Muscle of leg (tissue), 11 donors: ENCODE results near the gene HAPLN3. TPM values are rescaled to one million over a fixed set of nuclear protein-coding genes. Genes with fewer than 3 reads are reported as not detected.

Experiments
- DNase-seq: peaks from one replicate; pipeline ENCODE4 v3.0.0; 2013
- H3K27ac ChIP-seq: one replicate; pipeline ENCODE4 v1.5.1; 2013; ENCODE audit warnings: mild to moderate bottlenecking, low read length, control low read depth
- H3K27me3 ChIP-seq: one replicate; pipeline ENCODE4 v1.6.1; 2013; ENCODE audit warnings: low read length; ENCODE audit not compliant: control insufficient read depth, insufficient read depth
- H3K36me3 ChIP-seq: one replicate; pipeline ENCODE4 v1.6.1; 2013; ENCODE audit warnings: low read length; ENCODE audit not compliant: control insufficient read depth, insufficient read depth
- H3K4me1 ChIP-seq: one replicate; pipeline ENCODE4 v1.6.1; 2013; ENCODE audit warnings: low read length; ENCODE audit not compliant: control insufficient read depth, insufficient read depth
- H3K4me3 ChIP-seq: one replicate; pipeline ENCODE4 v1.5.1; 2013; ENCODE audit warnings: low read length, control low read depth
- H3K9me3 ChIP-seq: replicated peaks from 2 replicates; pipeline ENCODE4 v1.6.1; 2013; ENCODE audit warnings: low read depth, low read length; ENCODE audit not compliant: control insufficient read depth
- WGBS: methylation state at CpG from one replicate; pipeline ENCODE4 v1.1.5; 2013; ENCODE audit warnings: missing lambda C conversion rate; ENCODE audit not compliant: insufficient coverage; 5-methylcytosine and 5-hydroxymethylcytosine counted together
- polyA plus RNA-seq, 8 donors: library from polyadenylated mRNA; unstranded; fragments of 120-200 nt; gene quantifications; one replicate each; pipeline versions ENCODE4 v1.2.1 to v1.2.3, GENCODE V29; 2013; ENCODE audit warnings: inconsistent platforms in 1 of 8, low replicate concordance in 1 of 8; ENCODE audit not compliant: insufficient read length in 8 of 8, insufficient read depth in 1 of 8
- total RNA-seq: library from RNA; stranded (reverse); fragments of 120-200 nt; gene quantifications from one replicate; pipeline ENCODE4 v1.2.4, GENCODE V29; 2013

Gene HAPLN3
- total and polyA plus RNA-seq, 9 donors, result 6.2 to 23.5 (median 11.9) TPM

- peaks cover 21% of the 10 kb centered on the region for H3K36me3 ChIP-seq
- H3K4me3 ChIP-seq, result peak overlapping the region; percentile 71
- peak; percentile 60 for DNase-seq
- H3K4me1 ChIP-seq, result peaks cover 46% of the 10 kb centered on the region
- WGBS, result 4% methylated on average over 13 of the region's 20 CpGs
- H3K27me3 ChIP-seq, result no peaks in the 10 kb centered on the region
- H3K9me3 ChIP-seq, result no peaks in the 10 kb centered on the region
- peak overlapping the region; percentile 90 for H3K27ac ChIP-seq
These were observed 17.2 kb upstream of the HAPLN3 start for GRCh38 chr15:88912500-88912921.

- H3K4me1 ChIP-seq, result peaks cover 46% of the 10 kb centered on the region
- H3K4me3 ChIP-seq, result peak overlapping the region; percentile 71
- H3K27me3 ChIP-seq, result no peaks in the 10 kb centered on the region
- no CpG with 5 or more reads among the region's 5 CpGs for WGBS
- H3K9me3 ChIP-seq, result no peaks in the 10 kb centered on the region
- H3K36me3 ChIP-seq, result peaks cover 28% of the 10 kb centered on the region
- DNase-seq, result peak; percentile 66
- H3K27ac ChIP-seq, result peak overlapping the region; percentile 90
These were observed 16.4 kb upstream of the HAPLN3 start for GRCh38 chr15:88911766-88912118.

GRCh38 chr15:88909956-88910831 lies 14.8 kb upstream of the HAPLN3 start:
- H3K27ac ChIP-seq, result no peak overlapping the region
- peak; percentile 63 for DNase-seq
- H3K4me1 ChIP-seq, result peaks cover 51% of the 10 kb centered on the region
- H3K27me3 ChIP-seq, result no peaks in the 10 kb centered on the region
- no peak overlapping the region for H3K4me3 ChIP-seq
- no peaks in the 10 kb centered on the region for H3K9me3 ChIP-seq
- WGBS, result 51% methylated on average over 10 of the region's 12 CpGs
- peaks cover 43% of the 10 kb centered on the region for H3K36me3 ChIP-seq

GRCh38 chr15:88908697-88909621 lies 13.6 kb upstream of the HAPLN3 start:
- no peak for DNase-seq
- 57% methylated on average over 10 of the region's 16 CpGs for WGBS
- Histone ChIP-seq H3K36me3 (peaks cover 49% of the 10 kb centered on the region), H3K27me3 (no peaks in the 10 kb centered on the region), H3K4me1 (peaks cover 62% of the 10 kb centered on the region), H3K27ac (peak overlapping the region; percentile 3), H3K9me3 (no peaks in the 10 kb centered on the region), H3K4me3 (no peak overlapping the region)

GRCh38 chr15:88908123-88908522 lies 12.8 kb upstream of the HAPLN3 start:
- H3K4me1 ChIP-seq, result peaks cover 59% of the 10 kb centered on the region
- H3K27ac ChIP-seq, result no peak overlapping the region
- H3K9me3 ChIP-seq, result no peaks in the 10 kb centered on the region
- H3K36me3 ChIP-seq, result peaks cover 53% of the 10 kb centered on the region
- 86% methylated on average over 10 of the region's 12 CpGs for WGBS
- H3K27me3 ChIP-seq, result no peaks in the 10 kb centered on the region
- DNase-seq, result no peak
- no peak overlapping the region for H3K4me3 ChIP-seq

GRCh38 chr15:88907111-88907510 lies 11.8 kb upstream of the HAPLN3 start:
- 84% methylated on average over 12 of the region's 14 CpGs for WGBS
- DNase-seq, result no peak
- no peak overlapping the region for H3K4me3 ChIP-seq
- no peak overlapping the region for H3K27ac ChIP-seq
- peaks cover 63% of the 10 kb centered on the region for H3K36me3 ChIP-seq
- H3K9me3 ChIP-seq, result no peaks in the 10 kb centered on the region
- peaks cover 53% of the 10 kb centered on the region for H3K4me1 ChIP-seq
- H3K27me3 ChIP-seq, result no peaks in the 10 kb centered on the region

GRCh38 chr15:88906551-88906950 lies 11.2 kb upstream of the HAPLN3 start:
- H3K9me3 ChIP-seq, result no peaks in the 10 kb centered on the region
- H3K4me1 ChIP-seq, result peaks cover 47% of the 10 kb centered on the region
- no peak for DNase-seq
- WGBS, result 94% methylated on average over 7 of the region's 7 CpGs
- H3K27me3 ChIP-seq, result no peaks in the 10 kb centered on the region
- no peak overlapping the region for H3K27ac ChIP-seq
- no peak overlapping the region for H3K4me3 ChIP-seq
- H3K36me3 ChIP-seq, result peaks cover 69% of the 10 kb centered on the region

- Histone ChIP-seq H3K4me1 (peaks cover 43% of the 10 kb centered on the region), H3K27ac (no peak overlapping the region)
- 100% methylated on average over 1 of the region's 1 CpG for WGBS
These were observed 10.8 kb upstream of the HAPLN3 start for GRCh38 chr15:88906130-88906529.

GRCh38 chr15:88905576-88905975 lies 10.2 kb upstream of the HAPLN3 start:
- Histone ChIP-seq H3K4me3 (no peak overlapping the region), H3K9me3 (no peaks in the 10 kb centered on the region), H3K27ac (no peak overlapping the region), H3K4me1 (peaks cover 37% of the 10 kb centered on the region), H3K27me3 (no peaks in the 10 kb centered on the region), H3K36me3 (peaks cover 73% of the 10 kb centered on the region)
- no peak for DNase-seq
- 90% methylated on average over 7 of the region's 11 CpGs for WGBS

More at GRCh38 chr15:88906130-88906529, 10.8 kb upstream of the HAPLN3 start:
- no peak overlapping the region for H3K4me3 ChIP-seq
- H3K9me3 ChIP-seq, result no peaks in the 10 kb centered on the region
- H3K27me3 ChIP-seq, result no peaks in the 10 kb centered on the region
- DNase-seq, result no peak
- peaks cover 73% of the 10 kb centered on the region for H3K36me3 ChIP-seq
